HG02642 (cell line): ENCODE data around the gene RAET1L.
A peak's percentile ranks its signal among the peaks of the same experiment; 100 is the strongest.
"Not testable (repeated sequence)": the region's sequence is repeated elsewhere in the genome, so short reads cannot be mapped to it uniquely, and the experiment has no call there.

Source experiments
- ATAC-seq: cut with Tn5 transposase; IDR thresholded peaks from one replicate; pipeline ENCODE4 v1.9.1; 2021; ENCODE audit warnings: mild to moderate bottlenecking; ENCODE audit not compliant: unreplicated experiment, poor library complexity

The RAET1L gene

DNA sequence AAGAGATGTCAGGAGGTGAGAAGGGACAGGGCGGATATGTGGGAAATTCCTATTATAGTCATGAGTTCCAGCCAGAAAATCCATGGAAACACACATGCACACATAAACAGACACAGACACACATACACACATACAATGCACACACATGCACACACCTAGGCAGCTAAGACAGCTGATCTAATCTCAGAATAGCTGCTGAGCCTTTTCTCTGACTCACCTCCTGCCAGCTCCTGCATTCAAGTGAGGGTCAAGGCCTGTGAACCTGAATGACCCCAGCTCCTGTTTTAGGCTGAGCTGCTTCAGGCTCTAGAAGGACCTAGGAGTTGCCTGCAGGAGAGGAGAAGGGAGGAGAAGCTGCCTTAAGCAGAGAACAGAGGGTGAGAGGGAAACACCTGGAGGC lies 21.6 kb upstream of the RAET1L start:
- ATAC-seq, result no peak

DNA sequence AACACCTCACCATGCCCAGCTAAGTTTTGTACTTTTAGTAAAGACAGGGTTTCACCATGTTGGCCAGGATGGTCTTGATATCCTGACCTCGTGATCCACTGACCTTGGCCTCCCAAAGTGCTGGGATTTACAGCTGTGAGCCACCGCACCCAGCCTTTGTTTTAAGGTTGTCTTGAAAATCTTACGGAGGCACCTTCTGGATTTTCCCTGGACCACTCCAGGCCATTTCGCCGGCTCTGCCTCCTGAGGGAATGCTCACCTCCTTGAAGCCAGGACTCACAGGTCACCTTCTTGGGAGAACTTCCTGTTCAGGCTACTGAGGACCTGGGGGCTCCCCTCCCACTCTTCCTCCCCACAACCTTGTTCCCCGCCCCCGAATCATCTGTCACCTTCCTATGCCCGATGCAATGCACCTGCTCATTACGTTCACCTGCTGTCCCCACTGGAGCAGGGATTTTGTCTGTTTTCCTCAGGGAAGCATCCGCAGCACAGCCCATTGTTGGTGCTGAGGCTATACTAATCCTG lies 19.4 kb upstream of the RAET1L start:
- no peak for ATAC-seq

DNA sequence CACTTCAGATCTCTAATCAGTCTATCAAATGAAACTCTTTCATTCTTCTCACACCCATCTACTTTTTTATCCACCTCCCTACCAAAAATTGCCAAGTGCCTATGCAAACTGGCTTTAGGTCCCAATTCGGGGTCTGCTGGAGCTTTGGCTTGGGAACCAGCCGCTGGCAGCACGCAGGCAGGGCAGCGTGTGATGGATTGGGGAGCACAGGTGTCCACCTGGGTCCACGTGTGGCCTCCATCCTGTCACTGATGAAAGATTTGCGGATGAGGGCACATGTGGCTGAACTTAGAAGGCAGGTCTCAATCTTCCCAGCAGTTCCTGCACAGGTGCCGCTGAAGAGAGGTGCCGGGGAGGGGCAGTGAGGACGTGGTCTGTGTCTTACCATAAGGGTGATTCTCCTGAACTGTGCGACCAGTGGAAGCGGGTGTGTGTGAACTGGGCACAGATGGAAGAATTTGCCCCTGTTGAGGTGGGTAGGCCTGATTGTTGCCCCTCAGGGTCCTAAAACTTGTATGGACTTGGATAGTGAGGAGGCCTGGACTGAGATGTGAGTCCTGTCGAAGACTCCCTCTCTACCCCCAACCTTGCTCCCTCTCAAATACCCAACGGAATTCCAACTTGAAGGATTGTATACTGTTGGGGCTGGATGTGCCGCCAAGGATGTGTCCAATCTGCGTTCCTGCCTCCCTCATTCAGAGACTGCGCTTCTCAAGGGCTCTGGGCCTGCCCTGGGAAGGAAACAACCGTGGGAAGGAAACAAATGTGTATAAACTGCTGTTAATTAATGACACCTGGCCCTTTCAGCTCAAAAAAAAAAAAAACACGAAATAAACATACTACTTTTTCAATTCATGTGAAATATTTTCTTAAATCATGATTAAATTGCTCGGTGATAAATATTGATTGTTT lies 18.4 kb upstream of the RAET1L start:
- ATAC-seq, result no peak

DNA sequence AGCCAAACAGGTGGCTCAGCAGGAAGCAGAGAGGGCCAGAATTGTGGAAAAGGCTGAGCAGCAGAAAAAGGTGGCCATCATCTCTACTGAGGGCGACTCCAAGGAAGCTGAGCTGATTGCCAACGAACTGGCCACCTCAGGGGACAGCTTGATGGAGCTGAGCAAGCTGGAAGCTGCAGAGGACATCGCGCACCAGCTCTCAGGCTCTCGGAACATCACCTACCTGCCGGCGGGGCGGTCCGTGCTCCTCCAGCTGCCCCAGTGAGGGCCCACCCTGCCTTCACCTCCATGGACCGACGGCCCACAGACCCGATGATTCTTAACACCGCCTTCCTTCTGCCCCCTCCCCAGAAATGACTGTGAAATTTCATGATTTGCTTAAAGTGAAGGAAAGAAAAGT lies 17.8 kb upstream of the RAET1L start:
- ATAC-seq, result no peak

DNA sequence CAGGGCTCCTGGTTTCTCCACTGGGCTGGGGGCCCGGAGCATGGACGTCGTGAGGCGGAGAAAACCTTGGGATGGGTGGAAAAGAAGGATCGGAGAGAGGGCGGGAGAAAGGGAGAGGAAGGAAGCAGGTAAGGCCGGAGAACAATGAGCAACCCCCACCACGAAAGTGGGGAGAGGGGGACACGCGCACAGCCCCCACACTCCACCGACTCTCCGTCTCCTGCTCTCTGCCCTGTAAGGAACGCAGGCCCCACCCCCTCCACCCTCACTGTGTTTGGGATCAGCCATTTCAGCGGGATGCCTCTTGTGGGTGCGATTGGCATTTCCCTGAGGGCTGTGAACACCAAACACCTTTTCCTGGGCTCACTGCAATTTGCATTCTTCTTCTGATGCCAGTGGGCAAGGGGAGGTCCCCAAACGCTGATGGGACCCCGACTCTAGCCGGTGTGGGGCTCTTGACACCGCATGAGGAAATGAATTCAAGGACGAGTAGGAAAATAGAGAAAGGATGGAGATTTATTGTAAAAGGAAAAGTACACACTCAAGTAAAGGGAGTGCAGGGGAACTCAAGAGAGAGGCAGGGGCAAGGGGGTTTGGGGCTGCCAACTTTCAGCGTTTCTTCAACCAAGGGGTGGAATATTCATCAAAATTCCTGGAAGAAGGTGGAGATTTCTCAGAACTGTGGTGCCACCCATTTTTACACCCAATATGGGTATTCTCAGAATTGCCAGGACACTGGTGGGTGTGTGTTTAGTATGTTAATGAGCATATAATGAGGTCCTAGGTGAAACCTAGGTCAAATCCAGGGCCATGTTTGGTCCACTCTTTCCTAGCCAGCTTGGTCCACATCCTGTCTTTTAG lies 13.1 kb upstream of the RAET1L start:
- ATAC-seq, result no peak

DNA sequence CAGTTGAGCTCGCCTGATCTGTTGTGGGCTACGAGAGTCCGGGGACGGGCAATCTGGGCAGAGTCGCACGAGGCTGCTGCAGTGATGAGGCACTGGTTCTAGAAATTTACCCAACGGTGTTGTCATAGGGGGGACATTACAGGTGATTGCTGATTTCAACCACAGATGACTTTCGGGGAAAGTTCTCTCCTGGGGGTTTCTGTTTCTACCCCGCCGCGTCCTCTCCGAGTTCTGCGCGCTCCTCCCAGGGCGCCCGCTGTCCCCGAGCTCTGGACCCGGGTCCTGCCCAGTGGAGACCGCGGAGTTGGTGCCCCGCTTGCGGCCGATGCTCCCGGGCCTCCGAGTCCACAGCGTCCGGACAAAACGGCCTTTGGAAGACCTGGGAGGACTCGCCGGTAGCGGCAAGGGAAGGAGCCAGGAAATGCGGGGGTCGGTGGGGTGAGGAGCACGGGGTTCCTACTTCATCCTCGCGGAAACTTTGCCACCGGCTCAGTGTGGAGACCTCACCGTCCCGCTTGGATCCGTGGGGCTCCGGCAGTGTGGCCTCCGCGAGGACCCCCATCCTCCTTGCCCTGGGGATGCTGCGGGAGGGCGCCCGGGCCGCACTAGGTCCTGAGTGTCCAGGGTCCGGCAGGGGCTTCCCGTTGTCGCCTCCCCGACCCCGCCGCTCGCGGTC lies 12.3 kb upstream of the RAET1L start:
- ATAC-seq, result no peak

DNA sequence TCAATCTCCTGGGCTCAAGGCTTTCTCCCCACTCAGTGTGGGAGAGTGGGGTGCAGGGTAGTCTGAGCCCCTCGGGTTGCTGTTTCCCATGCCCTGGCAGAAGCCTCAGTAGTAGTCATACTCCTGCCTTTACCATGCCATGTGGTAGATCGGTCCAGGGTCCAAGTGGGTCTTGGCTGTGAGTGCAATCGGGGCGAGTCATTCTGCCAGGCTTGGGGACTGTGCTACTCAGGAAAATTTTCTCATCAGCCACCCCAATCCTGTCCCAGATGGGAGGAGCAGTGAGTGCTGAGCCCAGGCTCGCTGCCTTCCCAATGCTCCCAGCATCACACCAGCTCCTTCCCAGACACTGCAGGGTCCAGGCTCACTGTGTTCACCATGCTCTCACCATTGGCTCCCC lies 10.7 kb upstream of the RAET1L start:
- no peak for ATAC-seq

DNA sequence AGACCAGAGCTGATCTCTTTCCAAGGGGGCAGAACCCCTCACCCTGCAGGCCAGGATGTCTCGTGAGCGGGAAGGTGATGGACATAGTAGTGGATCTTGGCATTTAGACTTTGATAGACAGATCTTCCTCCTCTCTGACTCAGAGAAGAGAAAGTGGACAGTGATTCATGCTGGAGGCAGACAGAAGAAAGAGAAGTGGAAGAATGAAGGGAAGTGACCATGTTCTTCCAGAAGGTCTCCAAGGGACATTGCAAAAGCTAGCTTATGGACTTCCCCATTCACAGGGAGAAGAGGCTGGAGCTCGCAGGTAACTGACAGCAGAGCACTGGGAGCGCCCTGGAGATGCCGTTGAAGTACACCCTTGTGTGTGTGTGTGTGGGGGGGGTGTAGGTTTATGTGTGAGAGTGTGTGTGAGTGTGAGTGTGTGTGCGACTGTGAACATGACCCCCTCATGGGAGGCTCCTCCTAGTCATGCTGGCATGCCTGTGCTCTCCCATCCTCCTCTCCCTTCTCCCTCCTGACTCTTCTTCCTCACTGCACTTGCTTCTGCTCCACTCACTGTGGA lies 8.0 kb upstream of the RAET1L start:
- ATAC-seq, result no peak

DNA sequence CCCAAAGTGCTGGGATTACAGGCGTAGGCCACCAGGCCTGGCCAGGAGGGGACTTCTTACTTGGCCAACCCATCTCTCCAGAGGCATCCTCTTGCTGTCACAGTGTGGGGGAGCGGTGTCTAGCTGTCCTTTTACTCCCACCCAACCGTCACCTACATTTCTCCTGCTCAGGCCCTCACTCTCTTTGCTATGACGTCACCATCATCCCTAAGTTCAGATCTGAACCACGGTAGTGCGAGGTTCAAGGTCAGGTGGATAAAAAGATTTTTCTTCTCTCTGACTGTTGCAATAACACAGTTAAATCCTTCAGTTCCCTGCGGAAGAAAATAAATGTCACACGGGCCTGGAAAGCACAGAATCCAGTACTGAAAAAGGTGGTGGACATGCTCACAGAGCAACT lies 7.3 kb upstream of the RAET1L start:
- no peak for ATAC-seq

DNA sequence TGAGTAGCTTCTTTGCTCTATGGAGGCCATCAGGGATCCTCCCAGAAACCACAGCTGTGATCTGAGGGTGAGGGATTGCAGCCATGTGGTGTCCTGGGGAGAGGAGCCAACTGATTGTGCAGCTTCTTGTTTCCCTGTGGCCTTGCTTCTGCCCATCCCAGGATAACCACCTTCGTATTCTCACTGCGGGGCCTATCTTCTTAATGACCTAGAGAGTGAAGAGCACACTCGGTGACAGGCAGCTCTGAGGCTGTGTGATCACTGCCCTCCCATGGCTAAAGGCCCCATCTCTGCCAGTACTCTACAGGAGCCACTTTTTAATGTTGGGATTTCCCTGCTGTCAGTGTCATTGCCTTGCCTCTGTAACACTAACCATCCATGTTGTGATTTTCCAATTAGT lies 5.3 kb upstream of the RAET1L start:
- no peak for ATAC-seq

DNA sequence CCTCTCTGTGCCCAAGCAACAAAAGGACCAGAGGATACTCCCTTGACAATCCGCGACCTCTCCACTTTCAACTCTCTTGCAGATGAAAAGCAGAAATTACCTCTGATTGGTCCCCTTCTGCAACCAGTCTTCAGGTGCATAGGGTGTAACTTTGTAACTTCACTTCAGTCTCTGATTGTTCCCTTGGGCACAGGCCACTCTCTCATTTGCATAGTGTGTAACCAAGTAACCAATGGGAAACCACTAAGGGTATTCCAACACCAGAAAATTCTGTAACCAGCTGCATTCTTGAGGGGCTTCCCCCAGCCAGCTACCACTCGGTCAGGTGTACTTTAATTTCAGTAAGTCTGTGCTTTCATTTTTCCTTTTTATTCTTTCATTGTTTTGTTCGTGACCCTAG lies 4.4 kb upstream of the RAET1L start:
- ATAC-seq, result peak; percentile 52

DNA sequence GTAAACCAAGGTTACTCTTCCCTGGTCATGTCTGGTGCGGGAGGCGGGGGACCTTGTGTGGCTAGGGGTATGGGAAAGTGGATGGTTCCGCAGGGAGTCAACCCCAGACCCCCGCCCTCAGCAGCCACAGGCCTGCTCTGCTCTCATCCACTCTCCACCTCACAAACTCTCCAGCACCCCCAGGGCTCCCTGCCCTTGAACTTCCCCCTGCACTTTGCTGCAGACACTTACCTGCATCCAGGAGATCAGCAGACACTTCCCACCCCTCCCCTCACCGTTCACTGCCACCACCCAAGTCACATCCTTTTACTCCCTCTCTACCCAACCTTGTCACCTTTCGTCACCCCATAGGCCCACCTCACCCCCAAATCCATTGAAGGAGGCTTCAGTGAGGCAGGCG lies 3.9 kb upstream of the RAET1L start:
- ATAC-seq, result no peak

DNA sequence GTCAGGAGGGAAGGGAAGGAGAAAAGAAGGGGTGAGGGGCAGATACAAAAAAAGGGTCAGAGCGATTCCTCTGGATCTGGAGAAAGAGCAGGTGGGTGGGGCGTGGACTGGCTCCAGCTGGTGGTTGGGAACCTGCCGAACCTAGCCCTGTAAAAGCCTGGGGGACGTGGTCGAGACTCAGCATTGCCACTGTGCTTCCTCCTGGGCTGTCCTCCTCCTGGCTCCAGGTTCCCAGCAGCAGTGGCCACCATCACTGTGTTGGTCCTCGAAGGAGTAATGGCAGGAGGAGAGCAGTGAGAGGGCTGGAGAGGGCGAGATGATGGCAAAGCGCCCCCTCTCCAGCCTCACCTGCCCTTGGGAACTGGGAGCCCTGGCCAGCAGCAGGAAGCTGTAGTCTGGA lies 3.5 kb upstream of the RAET1L start:
- no peak for ATAC-seq

DNA sequence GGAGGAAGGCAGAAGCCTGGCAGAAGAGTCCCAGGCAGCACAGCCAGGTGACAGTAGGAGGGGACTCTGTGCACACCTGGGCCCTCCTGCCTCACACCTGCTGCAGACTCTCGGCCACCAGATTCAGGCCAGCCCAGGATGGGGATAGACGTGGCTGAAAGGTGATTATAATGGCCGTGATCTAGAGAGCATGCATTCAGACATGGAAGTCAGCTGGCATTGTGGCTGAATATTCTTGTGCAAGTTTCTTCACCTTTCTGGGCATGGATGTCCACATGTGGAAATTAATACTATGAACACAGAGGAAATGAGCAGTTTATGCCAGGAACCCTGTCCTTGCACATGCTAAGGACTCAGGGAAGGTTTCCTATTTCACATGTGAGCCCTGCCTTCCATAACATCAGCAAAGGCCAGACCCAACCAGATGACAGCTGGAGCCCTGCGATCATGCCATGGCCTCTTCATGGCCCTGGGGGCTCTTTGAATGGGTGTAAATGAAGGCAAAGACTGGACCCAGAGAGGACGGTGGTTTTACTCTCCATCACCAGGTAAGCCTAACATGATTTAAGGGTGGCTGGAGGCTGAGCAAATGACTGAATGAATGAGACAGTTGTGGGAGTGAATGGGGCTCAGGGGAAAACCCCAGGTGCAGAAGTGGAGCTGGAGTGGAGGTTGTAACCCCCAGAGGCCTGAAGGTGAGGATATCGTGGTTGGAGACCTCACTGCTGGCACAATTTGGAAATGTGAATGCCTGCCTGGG lies 2.7 kb upstream of the RAET1L start:
- ATAC-seq, result no peak

DNA sequence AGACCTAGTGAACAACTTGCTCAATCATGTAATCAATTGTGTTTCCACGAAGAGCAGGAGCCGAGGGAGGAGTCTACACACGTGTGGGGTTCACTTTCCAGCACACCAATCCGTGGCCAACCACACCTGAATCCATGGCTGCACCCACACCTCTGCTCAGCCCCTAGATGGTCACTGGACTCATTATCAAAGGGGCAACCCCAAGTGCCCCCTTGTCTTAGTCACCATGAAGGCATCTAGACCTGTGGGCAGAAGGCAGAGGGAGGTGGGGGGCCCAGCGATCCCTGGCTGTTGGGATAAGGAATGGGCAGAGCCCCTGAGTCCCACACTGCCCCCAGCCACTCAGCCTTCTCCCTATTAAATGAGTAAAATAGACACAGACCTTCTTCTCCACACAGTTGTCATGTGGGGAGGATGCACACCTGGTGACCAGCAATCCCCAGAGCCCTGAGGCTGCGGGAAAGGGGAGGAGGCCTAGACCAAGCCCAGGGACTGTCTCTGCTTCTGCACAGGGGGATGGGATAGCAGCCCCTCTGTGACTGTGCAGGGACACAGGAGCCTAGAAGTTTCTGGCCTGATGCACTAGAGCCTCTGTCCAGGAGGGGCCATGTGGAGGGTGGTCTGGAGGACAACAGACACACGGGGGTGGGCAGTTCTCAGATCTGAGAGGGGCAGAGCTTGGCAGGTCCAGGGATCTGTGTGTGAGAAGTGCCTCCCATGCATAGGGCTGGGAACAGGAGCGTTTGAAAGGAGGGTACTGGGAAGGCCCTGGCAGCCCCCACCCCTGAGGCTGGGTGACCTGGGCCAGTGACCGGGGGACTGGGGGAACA lies 1.9 kb upstream of the RAET1L start:
- ATAC-seq, result no peak

DNA sequence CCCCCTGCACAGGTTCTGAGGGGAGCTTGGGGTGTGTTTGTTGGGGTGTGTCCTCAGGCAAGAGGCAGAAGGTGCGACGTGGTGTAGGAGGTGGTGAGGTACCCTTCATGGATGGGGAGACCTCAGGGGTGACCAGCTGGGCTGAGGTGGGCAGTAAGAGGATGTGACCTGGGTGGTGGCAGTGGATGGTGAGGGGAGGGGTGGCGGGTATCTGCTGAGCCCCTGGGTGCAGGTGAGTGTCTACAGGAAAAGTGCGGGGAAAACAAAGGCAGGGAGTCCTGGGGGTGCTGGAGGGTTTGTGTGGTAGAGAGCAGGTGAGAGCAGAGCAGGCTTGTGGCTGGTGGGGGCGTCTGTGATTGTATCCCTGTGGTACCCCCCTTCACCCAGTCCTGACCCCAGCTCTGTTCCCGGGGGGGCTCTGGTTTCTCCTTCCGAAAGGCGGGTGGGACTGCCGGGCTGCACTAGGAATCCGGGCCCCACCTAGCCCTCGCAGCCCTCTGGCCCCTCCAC lies 631 bp downstream of the RAET1L start:
- no peak for ATAC-seq

DNA sequence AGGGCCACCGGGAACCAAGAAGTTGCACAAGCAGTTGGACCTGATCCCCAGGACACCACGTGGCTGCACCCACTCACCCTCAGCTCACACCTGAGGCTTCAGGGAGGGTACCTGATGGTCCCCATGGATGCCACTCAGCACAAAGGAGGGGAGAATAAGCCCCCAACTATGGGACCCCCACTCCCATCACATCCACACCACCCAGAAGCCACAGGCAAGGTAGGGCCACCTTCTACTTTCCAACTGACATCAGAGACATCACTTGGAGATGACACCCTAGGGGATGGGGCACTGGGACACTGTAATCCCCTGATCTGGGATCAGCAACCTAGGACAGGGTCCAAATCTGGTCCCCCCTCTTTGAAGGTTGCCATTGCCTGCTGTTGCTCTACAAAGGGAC lies 1.3 kb downstream of the RAET1L start:
- not testable (repeated sequence) for ATAC-seq

DNA sequence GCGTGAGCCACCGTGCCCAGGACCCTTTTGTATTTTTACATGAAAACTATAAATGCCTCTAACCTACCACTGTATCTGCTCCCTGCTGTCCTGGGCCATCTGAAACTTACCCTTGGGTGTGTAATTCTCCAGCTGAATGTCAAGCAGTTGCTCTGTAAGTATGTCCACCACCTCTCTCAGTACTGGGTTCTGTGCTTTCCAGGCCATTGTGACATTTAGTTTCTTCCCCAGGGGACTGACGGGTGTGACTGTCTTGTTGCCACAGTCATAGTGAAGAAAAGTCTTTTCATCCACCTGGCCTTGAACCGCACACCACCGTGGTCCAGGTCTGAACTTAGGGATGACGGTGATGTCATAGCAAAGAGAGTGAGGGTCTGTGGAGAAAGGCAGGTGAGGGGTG lies 3.5 kb downstream of the RAET1L start:
- not testable (repeated sequence) for ATAC-seq
